Measurements from ENCODE around the gene KLHL6. TPM values are rescaled to one million over a fixed set of nuclear protein-coding genes. Genes with fewer than 3 reads are reported as not detected.

The KLHL6 gene
- total and polyA plus RNA-seq, 2 of the 13 experiments (the other 11 are each of a cell fraction or from before 2014, with no cell fraction given): not detected

- BruUV-seq (replicated peaks): no TSS peak
- DNase-seq (ENCODE audit: low spot score): no peak
- intact Hi-C loops (cut with micrococcal nuclease; ENCODE audit: unreplicated experiment): no loop called here
Measured at GRCh38 chr3:183485093-183485492, 70.4 kb downstream of the KLHL6 start.

More at GRCh38 chr3:183485093-183485492, 70.4 kb downstream of the KLHL6 start:
- CTCF ChIA-PET (ENCODE audit: low intra/inter-chr PET ratio, low total read pairs): no interaction called here
- POLR2A ChIA-PET: no interaction called here
- H3K4me3 ChIP-seq (replicated peaks in 1 of 3; ENCODE audit: insufficient read depth in 1 of 3, low read depth in 2 of 3, low read length in 3 of 3): no peak overlapping the region
- 77% methylated on average over 5 of the region's 6 CpGs for WGBS (ENCODE audit: low lambda C conversion rate)
- H3K27me3 ChIP-seq (ENCODE audit: control insufficient read depth in 1 of 2, insufficient read depth in 2 of 2, low read length in 2 of 2): peaks cover 0 to 9% of the 10 kb centered on the region in 2 experiments; a peak in 1 of 5 replicates
- in situ Hi-C loops (cut with HindIII; ENCODE audit: extremely low pct_ligation_motif_present, low pct_unique_long_range_greater_than_20kb): loop anchor here (10.0 kb wide), 1 partner anchor 280 kb away; no protein-coding TSS in a partner anchor
- TF ChIP-seq RFXANK (CRISPR knock-in tag; IDR thresholded peaks at IDR 0.05): no peak
- no peak for TF ChIP-seq ZNF350 (CRISPR knock-in tag; IDR thresholded peaks at IDR 0.05; ENCODE audit: borderline replicate concordance, low read depth)
- no peak for TF ChIP-seq STAT5B (CRISPR knock-in tag; IDR thresholded peaks at IDR 0.05)
- TF ChIP-seq, protein P1, sequence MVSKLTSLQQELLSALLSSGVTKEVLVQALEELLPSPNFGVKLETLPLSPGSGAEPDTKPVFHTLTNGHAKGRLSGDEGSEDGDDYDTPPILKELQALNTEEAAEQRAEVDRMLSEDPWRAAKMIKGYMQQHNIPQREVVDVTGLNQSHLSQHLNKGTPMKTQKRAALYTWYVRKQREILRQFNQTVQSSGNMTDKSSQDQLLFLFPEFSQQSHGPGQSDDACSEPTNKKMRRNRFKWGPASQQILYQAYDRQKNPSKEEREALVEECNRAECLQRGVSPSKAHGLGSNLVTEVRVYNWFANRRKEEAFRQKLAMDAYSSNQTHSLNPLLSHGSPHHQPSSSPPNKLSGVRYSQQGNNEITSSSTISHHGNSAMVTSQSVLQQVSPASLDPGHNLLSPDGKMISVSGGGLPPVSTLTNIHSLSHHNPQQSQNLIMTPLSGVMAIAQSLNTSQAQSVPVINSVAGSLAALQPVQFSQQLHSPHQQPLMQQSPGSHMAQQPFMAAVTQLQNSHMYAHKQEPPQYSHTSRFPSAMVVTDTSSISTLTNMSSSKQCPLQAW (CRISPR knock-in tag; IDR thresholded peaks at IDR 0.05): no peak
- no peak for TF ChIP-seq SMAD1 (CRISPR knock-in tag; IDR thresholded peaks at IDR 0.05; ENCODE audit: borderline replicate concordance, low read depth)
- TF ChIP-seq YEATS2 (CRISPR knock-in tag; IDR thresholded peaks at IDR 0.05; ENCODE audit: borderline replicate concordance): no peak
- TF ChIP-seq CENPX (CRISPR knock-in tag; IDR thresholded peaks at IDR 0.05): no peak
- no peak for TF ChIP-seq ZNF546 (CRISPR knock-in tag; conservative IDR thresholded peaks at IDR 0.05)
- TF ChIP-seq ZNF703 (CRISPR knock-in tag; IDR thresholded peaks at IDR 0.05; ENCODE audit: borderline replicate concordance): no peak
- TF ChIP-seq RBM39 (IDR thresholded peaks at IDR 0.05; ENCODE audit: low read depth, low read length, poor library complexity, severe bottlenecking): no peak
- TF ChIP-seq RNF219 (CRISPR knock-in tag; IDR thresholded peaks at IDR 0.05): no peak
- no peak for TF ChIP-seq FOSL2 (CRISPR knock-in tag; IDR thresholded peaks at IDR 0.05)
- TF ChIP-seq U2AF2 (IDR thresholded peaks at IDR 0.05; ENCODE audit: low read depth, low read length): no peak
- no peak for TF ChIP-seq ZNF510 (CRISPR knock-in tag; IDR thresholded peaks at IDR 0.05; ENCODE audit: low read depth)
- TF ChIP-seq SMAD3 (CRISPR knock-in tag; IDR thresholded peaks at IDR 0.05): no peak
- no peak for TF ChIP-seq SOX13 (IDR thresholded peaks at IDR 0.05)
- no peak for TF ChIP-seq SOX13 (CRISPR knock-in tag; conservative IDR thresholded peaks at IDR 0.05 in 1 of 2, IDR thresholded peaks at IDR 0.05 in 1 of 2)
- no peak overlapping the region for H3K9ac ChIP-seq (ENCODE audit: insufficient read depth, low read depth, low read length)
- no peak overlapping the region for H3K27ac ChIP-seq (ENCODE audit: extremely low read length, insufficient read depth, low read length)
- H3K79me2 ChIP-seq (ENCODE audit: insufficient read depth, low read length): no peaks in the 10 kb centered on the region
- no peak overlapping the region for H3K4me2 ChIP-seq (ENCODE audit: low read depth, low read length)
- ATAC-seq (no peak), FAIRE-seq (no peak)
- H3K36me3 ChIP-seq (replicated peaks in 1 of 2; ENCODE audit: control insufficient read depth in 1 of 2, insufficient read depth in 2 of 2, low read length in 2 of 2): no peaks in the 10 kb centered on the region
- no peak overlapping the region for H2AFZ ChIP-seq (ENCODE audit: low read length)
- no peaks in the 10 kb centered on the region for H3K4me1 ChIP-seq (ENCODE audit: insufficient read depth, low read length)
- no peaks in the 10 kb centered on the region for H4K20me1 ChIP-seq (ENCODE audit: insufficient read depth, low read length)
- H3K9me3 ChIP-seq (ENCODE audit: low read length): no peaks in the 10 kb centered on the region

Data from HepG2 (cell line).